GM18951 (cell line): ENCODE measurements around the gene KRT81.

Experiments
- POLR2A ChIP-seq: IDR thresholded peaks from 4 replicates; pipeline ENCODE4 v1.6.1; 2011; ENCODE audit warnings: mild to moderate bottlenecking; ENCODE audit not compliant: insufficient read length, insufficient read depth; ENCODE audit errors: extremely low read depth
- in situ Hi-C: fragments of 300-500 bp; cut with MboI; formaldehyde crosslinking; loops from one replicate; pipeline ENCODE4 v1.12.0; 2022; ENCODE audit warnings: low sequenced_read_pairs, mixed read lengths, inconsistent platforms; ENCODE audit not compliant: unreplicated experiment

The KRT81 gene

GRCh38 chr12:52291267-52291935, at the start of gene KRT81:
KRT81 (minus strand) TSS chr12:52291534; CDS start chr12:52291465, 69 bp downstream.
- no peak for TF ChIP-seq POLR2A
- in situ Hi-C loops, result no loop called here

DNA sequence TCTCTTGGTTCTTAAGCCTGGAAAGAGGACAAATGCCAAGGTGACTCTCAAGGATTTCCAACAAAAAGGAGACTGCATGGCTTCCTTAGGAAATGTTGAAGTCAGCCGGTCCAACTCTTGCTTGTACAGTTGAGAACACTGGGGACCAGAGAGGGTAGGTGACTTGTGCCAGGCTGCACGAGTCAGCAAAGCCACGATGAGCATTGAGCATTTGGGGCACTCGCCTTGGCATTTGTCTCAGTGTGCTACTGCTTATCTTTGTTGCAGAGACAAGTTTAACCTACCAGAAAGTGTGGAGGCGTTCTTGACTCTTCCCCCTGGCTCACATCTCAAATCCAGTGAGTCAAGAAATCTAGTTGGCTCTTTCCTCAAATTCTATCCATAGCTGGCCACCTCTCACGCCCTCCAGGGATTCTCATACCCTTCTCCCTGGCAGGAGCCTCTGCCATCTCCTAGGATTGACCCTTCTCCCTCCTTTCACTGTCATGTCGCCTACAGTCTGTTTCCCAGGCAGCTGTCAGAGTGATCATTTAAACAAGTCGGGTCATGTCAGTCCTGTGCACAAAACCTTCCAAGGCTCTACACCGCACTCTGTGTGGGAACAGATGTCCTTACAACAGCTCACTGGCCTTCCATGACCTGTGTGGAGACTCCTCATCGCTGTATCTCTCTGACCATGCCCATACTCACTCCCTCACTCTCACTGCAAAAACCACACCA, 47.1 kb upstream of the KRT81 start:
- no peak for TF ChIP-seq POLR2A
- in situ Hi-C loops, result no loop called here

DNA sequence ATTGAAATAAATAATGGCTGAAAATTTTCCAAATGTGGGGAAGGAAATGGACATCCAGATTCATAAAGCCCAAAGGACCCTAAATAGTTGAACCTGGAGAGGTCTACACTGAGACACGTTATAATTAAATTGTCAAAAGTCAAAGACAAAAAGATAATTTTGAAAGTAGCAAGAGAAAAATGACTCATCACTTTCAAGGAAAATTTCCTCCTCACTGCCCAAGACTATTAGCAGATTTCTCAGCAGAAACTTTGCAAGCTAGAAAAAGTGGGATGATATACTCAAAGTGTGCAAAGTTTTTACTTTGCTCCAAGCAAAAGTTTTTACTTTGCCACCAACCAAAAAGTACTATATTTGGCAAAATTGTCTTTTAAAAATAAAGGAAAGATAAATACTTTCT, 45.7 kb upstream of the KRT81 start:
- in situ Hi-C loops, result no loop called here

GRCh38 chr12:52336641-52337040, 45.3 kb upstream of the KRT81 start:
- TF ChIP-seq POLR2A, result no peak
- in situ Hi-C loops, result no loop called here

More for the DNA sequence above, 45.7 kb upstream of the KRT81 start:
- no peak for TF ChIP-seq POLR2A

GRCh38 chr12:52335598-52336262, 44.4 kb upstream of the KRT81 start:
- in situ Hi-C loops, result no loop called here
- TF ChIP-seq POLR2A, result no peak

GRCh38 chr12:52334185-52334584, 42.9 kb upstream of the KRT81 start:
- no peak for TF ChIP-seq POLR2A
- in situ Hi-C loops, result no loop called here

- no peak for TF ChIP-seq POLR2A
Observed at GRCh38 chr12:52333321-52333720, 42.0 kb upstream of the KRT81 start.

DNA sequence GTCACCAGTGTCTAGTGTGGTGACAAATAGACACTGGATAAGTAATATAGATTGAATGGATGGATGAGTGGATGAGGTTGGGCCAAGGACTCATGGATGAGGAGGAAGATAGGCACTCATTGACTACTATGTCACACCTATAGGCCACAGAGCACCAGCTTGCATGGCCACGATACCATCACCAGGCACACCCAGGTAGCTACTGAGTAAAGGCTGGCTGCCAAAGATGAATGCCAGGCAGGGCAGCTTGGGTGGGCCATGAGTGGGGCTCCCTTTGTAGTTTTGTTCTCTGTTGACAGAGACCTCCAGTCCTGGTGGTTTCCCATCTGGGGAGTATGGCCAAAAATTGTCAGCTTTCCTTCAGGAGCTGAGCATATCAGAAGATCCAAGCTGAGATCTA, 41.0 kb upstream of the KRT81 start:
- no peak for TF ChIP-seq POLR2A
- in situ Hi-C loops, result no loop called here

More at GRCh38 chr12:52333321-52333720, 42.0 kb upstream of the KRT81 start:
- in situ Hi-C loops, result no loop called here

DNA sequence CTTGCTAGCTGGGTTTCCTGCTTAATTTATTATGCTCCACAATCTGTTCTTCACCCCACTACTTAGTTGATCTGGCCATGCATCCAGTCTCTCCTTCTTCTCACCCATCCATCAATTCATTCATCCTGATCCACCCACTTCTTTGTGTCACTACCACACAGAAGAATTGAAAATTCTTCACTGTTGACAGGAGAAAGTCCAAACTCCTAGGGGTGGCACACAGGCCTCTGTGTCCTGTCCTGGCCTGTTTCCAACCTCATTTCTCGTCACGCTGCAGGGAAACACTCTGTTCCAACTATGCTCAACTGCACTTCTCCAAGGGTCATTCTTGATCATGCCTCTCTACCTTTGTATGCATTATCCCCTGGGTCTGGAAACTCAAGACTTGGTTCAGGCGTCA, 40.5 kb upstream of the KRT81 start:
- in situ Hi-C loops, result no loop called here

GRCh38 chr12:52331039-52331438, 39.7 kb upstream of the KRT81 start:
- in situ Hi-C loops, result no loop called here
- no peak for TF ChIP-seq POLR2A

More for the DNA sequence above, 40.5 kb upstream of the KRT81 start:
- no peak for TF ChIP-seq POLR2A

DNA sequence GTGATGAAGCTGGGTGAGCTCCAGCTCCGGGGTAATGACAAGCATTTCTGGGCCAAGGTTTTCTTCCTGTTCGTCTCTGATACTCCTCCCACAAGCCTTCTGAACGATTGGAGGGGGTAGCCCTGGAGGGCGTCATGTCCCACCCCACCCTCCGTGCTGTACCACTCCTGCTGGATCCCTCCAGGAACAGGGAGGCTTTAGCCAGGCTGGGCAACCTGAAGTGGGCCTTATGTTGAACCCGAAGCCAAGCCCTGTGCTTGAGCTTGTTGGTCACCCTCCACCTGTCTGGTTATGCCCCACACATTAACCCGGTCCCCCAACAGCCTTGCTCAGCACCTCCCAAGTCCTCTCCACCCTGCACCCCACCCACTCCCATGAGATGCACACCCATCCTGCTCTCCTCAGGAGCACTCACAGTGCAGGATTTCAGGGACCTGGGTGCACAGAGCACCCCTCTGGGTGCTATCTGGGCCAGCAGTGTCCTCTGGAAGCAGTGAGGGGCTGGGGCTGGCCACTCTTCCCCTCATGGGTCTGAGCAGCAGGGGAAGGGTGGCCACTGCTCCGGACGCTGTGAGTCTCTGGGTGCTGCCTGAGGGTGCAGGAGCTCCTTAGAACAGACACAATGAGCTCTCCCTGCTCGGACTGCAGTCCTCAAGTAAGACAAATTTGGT, 36.6 kb upstream of the KRT81 start:
- in situ Hi-C loops, result no loop called here
- no peak for TF ChIP-seq POLR2A

DNA sequence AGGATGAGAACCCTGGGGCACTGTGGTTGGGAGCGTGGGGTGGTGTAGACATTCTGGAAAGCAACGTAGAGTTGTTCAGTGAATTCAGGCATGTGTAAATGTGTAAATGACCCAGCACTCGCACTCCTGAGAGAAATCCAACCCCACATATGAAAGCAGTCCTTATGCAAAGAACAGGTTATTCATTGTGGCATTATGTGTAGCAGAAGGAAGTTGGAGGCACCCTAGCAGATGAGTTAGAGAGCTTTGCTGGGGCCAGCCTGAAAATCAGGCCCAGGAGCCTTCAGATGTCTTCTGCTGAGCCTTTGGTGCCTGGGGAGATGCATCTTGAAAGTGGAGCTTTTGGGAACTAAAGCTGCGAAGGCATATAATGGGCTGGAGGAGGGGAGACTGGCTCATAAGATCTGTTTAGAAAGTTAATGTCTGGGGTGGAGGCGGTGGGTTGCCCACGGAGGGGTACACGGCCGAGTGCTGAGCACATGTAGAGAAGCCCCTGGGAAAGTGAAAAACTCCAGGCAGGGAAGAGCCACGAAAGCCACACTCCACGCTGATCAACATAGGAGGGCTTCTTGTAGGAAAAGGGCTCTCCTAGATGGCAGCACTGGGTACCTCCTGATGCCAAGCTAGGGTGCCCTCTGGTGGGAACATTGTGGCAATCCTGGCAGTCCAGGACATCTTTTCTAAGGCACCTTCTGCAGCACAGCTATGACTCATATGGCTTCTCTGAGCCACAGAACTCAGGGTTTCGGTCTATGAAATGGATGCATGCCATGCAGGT, 35.9 kb upstream of the KRT81 start:
- in situ Hi-C loops, result no loop called here
- TF ChIP-seq POLR2A, result no peak

DNA sequence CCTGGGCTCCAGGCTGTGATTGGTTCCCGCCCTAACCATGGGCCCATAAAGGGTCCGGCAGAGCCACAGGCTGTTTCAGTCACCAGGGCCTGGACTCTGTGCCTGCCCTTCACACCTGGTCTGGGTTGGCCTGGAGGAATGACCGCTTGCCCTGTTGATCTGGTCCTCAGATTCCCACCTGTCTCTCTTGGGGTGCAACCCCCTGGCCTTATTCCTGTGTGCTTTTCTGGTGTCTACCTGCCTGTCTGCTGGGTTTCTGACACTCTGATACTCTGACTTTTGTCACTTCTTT, 32.8 kb upstream of the KRT81 start:
- in situ Hi-C loops, result no loop called here
- no peak for TF ChIP-seq POLR2A
